OCI-LY7 (cell line): ENCODE results near the gene SEC24D. TPM values are rescaled to one million over a fixed set of nuclear protein-coding genes. Genes with fewer than 3 reads are reported as not detected.

Experiments
- BruUV-seq: library from RNA; stranded (reverse); fragments of 400-500 nt; replicated peaks from 2 replicates; lab custom pipeline; 2021; lab: Mats Ljungman, UMichigan
- CTCF ChIA-PET: fragments of 300-600 bp; sonication (Branson Sonifier 250); formaldehyde crosslinking; loops from one replicate; lab custom pipeline; 2022; ENCODE audit warnings: antibody characterized with exemption; ENCODE audit not compliant: unreplicated experiment; lab: Charles Lee
- POLR2A ChIA-PET: fragments of 300-600 bp; sonication (Branson Sonifier 250); formaldehyde crosslinking; loops from one replicate; lab custom pipeline; 2022; ENCODE audit warnings: antibody characterized with exemption; lab: Charles Lee
- DNase-seq: peaks from one replicate; pipeline ENCODE4 v3.0.0-alpha.2; 2015; ENCODE audit warnings: low spot score
- H2AFZ ChIP-seq: fragments of 200-600 bp; sonication (generic), shearing (Covaris generic); 2 replicates; pipeline ENCODE4 v1.6.1; 2014; ENCODE audit warnings: mild to moderate bottlenecking, antibody characterized with exemption, low read length, moderate library complexity
- H3K27ac ChIP-seq: fragments of 200-600 bp; sonication (generic); 2 replicates; pipeline ENCODE4 v1.5.1; 2014; ENCODE audit warnings: mixed run types, low read depth, mild to moderate bottlenecking, moderate library complexity, low read length, inconsistent platforms; ENCODE audit not compliant: poor library complexity, severe bottlenecking
- H3K36me3 ChIP-seq: fragments of 200-600 bp; sonication (generic); 2 replicates; pipeline ENCODE4 v1.6.1; 2014; ENCODE audit warnings: mild to moderate bottlenecking, antibody characterized with exemption, low read length, moderate library complexity, mixed read lengths; ENCODE audit not compliant: insufficient read depth
- H3K4me1 ChIP-seq: fragments of 200-600 bp; sonication (generic); 2 replicates; pipeline ENCODE4 v1.5.1; 2014; ENCODE audit warnings: mild to moderate bottlenecking, low read length; ENCODE audit not compliant: insufficient read depth, poor library complexity, severe bottlenecking
- H3K4me2 ChIP-seq: fragments of 200-600 bp; sonication (generic); 2 replicates; pipeline ENCODE4 v1.6.1; 2014; ENCODE audit warnings: mild to moderate bottlenecking, low read length
- H3K4me3 ChIP-seq: fragments of 200-600 bp; sonication (generic); 2 replicates; pipeline ENCODE4 v1.5.1; 2014; ENCODE audit warnings: mild to moderate bottlenecking, low read depth, low read length; ENCODE audit not compliant: poor library complexity, severe bottlenecking
- H3K79me2 ChIP-seq: fragments of 200-600 bp; sonication (generic); 2 replicates; pipeline ENCODE4 v1.6.1; 2016; ENCODE audit warnings: low read depth, mild to moderate bottlenecking, low read length, moderate library complexity, mixed read lengths; ENCODE audit not compliant: insufficient read depth
- H3K9me2 ChIP-seq: fragments of 200-600 bp; sonication (generic); 2 replicates; pipeline ENCODE4 v1.6.1; 2016; ENCODE audit warnings: mild to moderate bottlenecking, low read length, mixed read lengths; ENCODE audit not compliant: insufficient read depth
- H3K9me3 ChIP-seq: fragments of 200-600 bp; sonication (generic); 2 replicates; pipeline ENCODE4 v1.6.1; 2014; ENCODE audit warnings: mild to moderate bottlenecking, mixed run types, low read length, mixed read lengths
- H4K20me1 ChIP-seq: fragments of 200-600 bp; sonication (generic); 2 replicates; pipeline ENCODE4 v1.6.1; 2014; ENCODE audit warnings: mild to moderate bottlenecking, antibody characterized with exemption, low read length, moderate library complexity, mixed read lengths; ENCODE audit not compliant: insufficient read depth
- EZH2phosphoT487 ChIP-seq: fragments of 200-600 bp; sonication (generic); IDR thresholded peaks from 2 replicates; pipeline ENCODE4 v1.6.1; 2018; ENCODE audit warnings: low read depth, borderline replicate concordance, mild to moderate bottlenecking, mixed run types, antibody characterized with exemption, low read length, moderate library complexity, mixed read lengths
- intact Hi-C: fragments of 100-400 bp; cut with micrococcal nuclease; formaldehyde crosslinking; loops from one replicate; pipeline ENCODE4 v1.10.0; 2022; ENCODE audit not compliant: unreplicated experiment
- total RNA-seq, 2 experiments: library from RNA; depleted of rRNA in 1 of 2; stranded (reverse); fragments of >200 nt in 1 of 2; shearing (Covaris generic) in 1 of 2; gene quantifications; 2 replicates each; pipeline ENCODE4 v1.2.3, GENCODE V29; 2014 to 2022
- TF ChIP-seq, protein P1 (sequence below): fragments of 200-600 bp; sonication (generic); conservative IDR thresholded peaks from 2 replicates; pipeline ENCODE4 v1.5.1; 2014; ENCODE audit warnings: mild to moderate bottlenecking, antibody characterized with exemption, low read length, moderate library complexity, mixed read lengths

The SEC24D gene
- total RNA-seq, 2 experiments from 2014 or later: 15.1 to 56.1 TPM

DNA sequence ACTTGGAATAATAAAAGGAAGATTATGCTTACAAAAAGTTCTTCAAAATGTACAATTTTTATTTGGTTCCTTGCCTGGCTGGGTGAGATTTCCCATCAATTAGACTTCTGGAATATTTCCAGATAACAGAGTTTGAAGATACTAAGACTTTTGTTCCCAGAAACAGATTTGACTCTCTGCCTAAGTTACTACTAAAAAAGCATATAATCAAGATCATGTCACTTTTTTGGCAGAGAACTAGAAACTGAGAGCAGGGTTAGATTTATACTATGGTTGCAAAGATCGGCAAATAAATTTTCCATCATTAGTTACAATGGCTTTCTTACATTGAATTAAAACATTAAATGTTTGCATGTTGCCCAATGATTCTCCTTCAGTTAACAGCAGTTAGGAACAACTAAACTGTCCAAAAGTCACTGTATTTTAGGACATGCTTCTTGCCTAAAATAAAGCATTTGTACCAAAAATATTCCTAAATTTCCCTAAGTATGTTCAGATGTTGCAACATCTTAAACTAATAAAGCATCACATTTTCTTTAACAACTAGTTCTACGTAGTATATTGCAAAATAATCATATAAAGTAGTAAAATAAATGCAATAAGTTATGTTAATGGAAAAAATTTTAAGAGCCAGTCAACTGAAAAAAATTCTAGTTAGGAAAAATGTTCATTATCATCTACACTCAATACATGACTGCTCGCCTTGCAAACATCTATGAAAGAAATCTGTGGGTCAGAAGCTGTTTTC is 73.0 kb downstream of the SEC24D start:
- ChIA-PET CTCF (no interaction called here), POLR2A (interaction anchor here (0.6 to 2.2 kb wide), 4 partner anchors 8 to 357 kb away, joined by 3 to 9 read pairs (median 4); no protein-coding TSS in a partner anchor)
- no peak for DNase-seq
- H3K4me1 ChIP-seq: peaks cover 47% of the 10 kb centered on the region
- no peak overlapping the region for H3K27ac ChIP-seq
- peaks cover 26% of the 10 kb centered on the region; the same call in 1 of the 2 replicates for H3K79me2 ChIP-seq
- H3K4me2 ChIP-seq: no peak overlapping the region
- peaks cover 46% of the 10 kb centered on the region for H3K36me3 ChIP-seq
- no peaks in the 10 kb centered on the region for H3K9me2 ChIP-seq
- no peaks in the 10 kb centered on the region for H4K20me1 ChIP-seq
- no TSS peak for BruUV-seq
- no peak overlapping the region for H3K4me3 ChIP-seq
- H3K9me3 ChIP-seq: no peaks in the 10 kb centered on the region
- intact Hi-C loops: loop anchor here (5.0 to 10.0 kb wide), 2 partner anchors 449 to 478 kb away; partner anchors contain the start of gene USP53
- TF ChIP-seq, protein P1, sequence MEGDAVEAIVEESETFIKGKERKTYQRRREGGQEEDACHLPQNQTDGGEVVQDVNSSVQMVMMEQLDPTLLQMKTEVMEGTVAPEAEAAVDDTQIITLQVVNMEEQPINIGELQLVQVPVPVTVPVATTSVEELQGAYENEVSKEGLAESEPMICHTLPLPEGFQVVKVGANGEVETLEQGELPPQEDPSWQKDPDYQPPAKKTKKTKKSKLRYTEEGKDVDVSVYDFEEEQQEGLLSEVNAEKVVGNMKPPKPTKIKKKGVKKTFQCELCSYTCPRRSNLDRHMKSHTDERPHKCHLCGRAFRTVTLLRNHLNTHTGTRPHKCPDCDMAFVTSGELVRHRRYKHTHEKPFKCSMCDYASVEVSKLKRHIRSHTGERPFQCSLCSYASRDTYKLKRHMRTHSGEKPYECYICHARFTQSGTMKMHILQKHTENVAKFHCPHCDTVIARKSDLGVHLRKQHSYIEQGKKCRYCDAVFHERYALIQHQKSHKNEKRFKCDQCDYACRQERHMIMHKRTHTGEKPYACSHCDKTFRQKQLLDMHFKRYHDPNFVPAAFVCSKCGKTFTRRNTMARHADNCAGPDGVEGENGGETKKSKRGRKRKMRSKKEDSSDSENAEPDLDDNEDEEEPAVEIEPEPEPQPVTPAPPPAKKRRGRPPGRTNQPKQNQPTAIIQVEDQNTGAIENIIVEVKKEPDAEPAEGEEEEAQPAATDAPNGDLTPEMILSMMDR: no peak
- H2AFZ ChIP-seq: no peak overlapping the region

- H3K79me2 ChIP-seq: peaks cover 33% of the 10 kb centered on the region; the same call in 1 of the 2 replicates
- H3K9me2 ChIP-seq: no peaks in the 10 kb centered on the region
- POLR2A ChIA-PET: interaction anchor here (0.5 to 2.2 kb wide), 3 partner anchors 9 to 539 kb away, joined by 3 to 9 read pairs (median 5); no protein-coding TSS in a partner anchor
- intact Hi-C loops: loop anchor here (5.0 to 10.0 kb wide), 2 partner anchors 450 to 477 kb away; partner anchors contain the start of gene USP53
- H2AFZ ChIP-seq: no peak overlapping the region
- peaks cover 54% of the 10 kb centered on the region for H3K4me1 ChIP-seq
- H3K9me3 ChIP-seq: no peaks in the 10 kb centered on the region
- peak overlapping the region; percentile 96 for H3K27ac ChIP-seq
- no TSS peak for BruUV-seq
- TF ChIP-seq, protein P1: no peak
- no peak for TF ChIP-seq EZH2phosphoT487
- H4K20me1 ChIP-seq: no peaks in the 10 kb centered on the region
- peak overlapping the region; percentile 92 for H3K4me2 ChIP-seq
- peak overlapping the region; percentile 68 for H3K4me3 ChIP-seq
- DNase-seq: no peak
- CTCF ChIA-PET: no interaction called here
- peaks cover 48% of the 10 kb centered on the region for H3K36me3 ChIP-seq
These were observed 73.8 kb downstream of the SEC24D start for GRCh38 chr4:118762155-118762554.
